GM12872 (cell line): ENCODE results near the gene PPP2R2C.

Experiments
- CTCF ChIP-seq: IDR thresholded peaks from 3 replicates; pipeline ENCODE4 v1.5.1; 2011; ENCODE audit warnings: low read depth, mild to moderate bottlenecking, low read length, moderate library complexity; ENCODE audit not compliant: insufficient read depth

Gene PPP2R2C

GRCh38 chr4:6298035-6298434, 174.4 kb downstream of the PPP2R2C start:
- no peak for TF ChIP-seq CTCF

- TF ChIP-seq CTCF, result no peak
Measured at GRCh38 chr4:6297266-6297815, 175.1 kb downstream of the PPP2R2C start.

- no peak for TF ChIP-seq CTCF
Measured at GRCh38 chr4:6296026-6296425, 176.4 kb downstream of the PPP2R2C start.

- TF ChIP-seq CTCF, result no peak
Measured at GRCh38 chr4:6295495-6295894, 176.9 kb downstream of the PPP2R2C start.

GRCh38 chr4:6294705-6295421, 177.6 kb downstream of the PPP2R2C start:
- no peak for TF ChIP-seq CTCF

- TF ChIP-seq CTCF, result no peak
Measured at GRCh38 chr4:6293661-6294060, 178.8 kb downstream of the PPP2R2C start.

- no peak for TF ChIP-seq CTCF
Measured at GRCh38 chr4:6293097-6293445, 179.3 kb downstream of the PPP2R2C start.
